Measurements from ENCODE around the gene TPRG1L.
"Not testable (repeated sequence)": the region's sequence is repeated elsewhere in the genome, so short reads cannot be mapped to it uniquely, and the experiment has no call there.

Gene TPRG1L

GRCh38 chr1:3609769-3610526, 14.9 kb upstream of the TPRG1L start:
- DNase-seq: no peak

- no peak for DNase-seq
Measured at GRCh38 chr1:3610527-3611169, 14.2 kb upstream of the TPRG1L start.

- no peak for DNase-seq
Measured at GRCh38 chr1:3611170-3612019, 13.4 kb upstream of the TPRG1L start, which contains the start of gene MEGF6. MEGF6 (minus strand) TSS chr1:3611508; CDS start chr1:3611268, 240 bp downstream.

GRCh38 chr1:3612123-3612522, 12.7 kb upstream of the TPRG1L start:
- DNase-seq: no peak

- no peak for DNase-seq
Measured at GRCh38 chr1:3614755-3615742, 9.8 kb upstream of the TPRG1L start.

- no peak for DNase-seq
Measured at GRCh38 chr1:3616861-3617260, 8.0 kb upstream of the TPRG1L start.

- DNase-seq: no peak
Measured at GRCh38 chr1:3617806-3618345, 6.9 kb upstream of the TPRG1L start.

- DNase-seq: no peak
Measured at GRCh38 chr1:3618531-3618880, 6.3 kb upstream of the TPRG1L start.

GRCh38 chr1:3618881-3619671, 5.7 kb upstream of the TPRG1L start:
- no peak for DNase-seq

GRCh38 chr1:3620708-3621107, 4.1 kb upstream of the TPRG1L start:
- no peak for DNase-seq

GRCh38 chr1:3621151-3621671, 3.6 kb upstream of the TPRG1L start:
- not testable (repeated sequence) for DNase-seq

- not testable (repeated sequence) for DNase-seq
Measured at GRCh38 chr1:3622102-3622501, 2.7 kb upstream of the TPRG1L start.

- DNase-seq: no peak
Measured at GRCh38 chr1:3623441-3624199, 1.2 kb upstream of the TPRG1L start.

- DNase-seq: no peak
Measured at GRCh38 chr1:3625151-3625907, 514 bp downstream of the TPRG1L start.

GRCh38 chr1:3626025-3626424, 1.2 kb downstream of the TPRG1L start:
- DNase-seq: no peak

- no peak for DNase-seq
Measured at GRCh38 chr1:3627515-3628253, 2.9 kb downstream of the TPRG1L start.

- DNase-seq: no peak
Measured at GRCh38 chr1:3628445-3628844, 3.6 kb downstream of the TPRG1L start.

GRCh38 chr1:3629561-3630160, 4.8 kb downstream of the TPRG1L start:
- DNase-seq: no peak

Data from NCI-H2029 treated with DMSO at 0.1 percent for 48 hours (cell line).